ENCODE measurements around the gene AMIGO2.
"Not testable (repeated sequence)": the region's sequence is repeated elsewhere in the genome, so short reads cannot be mapped to it uniquely, and the experiment has no call there.

Gene AMIGO2

GRCh38 chr12:47079468-47079980 lies at the start of gene AMIGO2, which contains the start of gene PCED1B:
Gene AMIGO2 (minus strand): TSS chr12:47079959. CDS start chr12:47079002, 957 bp downstream.
Gene PCED1B (plus strand): TSS chr12:47079621. CDS start chr12:47235064, 155,443 bp downstream.
- peak; percentile 69 for DNase-seq (ENCODE audit: low spot score)

GRCh38 chr12:47126246-47126645 lies 46.5 kb upstream of the AMIGO2 start:
- no peak for DNase-seq (ENCODE audit: low spot score)

GRCh38 chr12:47124451-47124850 lies 44.7 kb upstream of the AMIGO2 start:
- DNase-seq (ENCODE audit: low spot score) = no peak

- no peak for DNase-seq (ENCODE audit: low spot score)
Measured at GRCh38 chr12:47123730-47124129, 44.0 kb upstream of the AMIGO2 start.

- no peak for DNase-seq (ENCODE audit: low spot score)
Measured at GRCh38 chr12:47122602-47123001, 42.8 kb upstream of the AMIGO2 start.

GRCh38 chr12:47121146-47121545 lies 41.4 kb upstream of the AMIGO2 start:
- no peak for DNase-seq (ENCODE audit: low spot score)

GRCh38 chr12:47120736-47121135 lies 41.0 kb upstream of the AMIGO2 start:
- DNase-seq (ENCODE audit: low spot score) = no peak

GRCh38 chr12:47117305-47117704 lies 37.5 kb upstream of the AMIGO2 start:
- DNase-seq (ENCODE audit: low spot score) = not testable (repeated sequence)

GRCh38 chr12:47114481-47114892 lies 34.7 kb upstream of the AMIGO2 start:
- DNase-seq (ENCODE audit: low spot score) = no peak

- DNase-seq (ENCODE audit: low spot score) = no peak
Measured at GRCh38 chr12:47112679-47113078, 32.9 kb upstream of the AMIGO2 start.

- DNase-seq (ENCODE audit: low spot score) = no peak
Measured at GRCh38 chr12:47111854-47112253, 32.1 kb upstream of the AMIGO2 start.

GRCh38 chr12:47111392-47111778 lies 31.6 kb upstream of the AMIGO2 start:
- DNase-seq (ENCODE audit: low spot score) = no peak

- no peak for DNase-seq (ENCODE audit: low spot score)
Measured at GRCh38 chr12:47110718-47111391, 31.1 kb upstream of the AMIGO2 start.

GRCh38 chr12:47110011-47110541 lies 30.3 kb upstream of the AMIGO2 start:
- no peak for DNase-seq (ENCODE audit: low spot score)

- no peak for DNase-seq (ENCODE audit: low spot score)
Measured at GRCh38 chr12:47107926-47108325, 28.2 kb upstream of the AMIGO2 start.

- no peak for DNase-seq (ENCODE audit: low spot score)
Measured at GRCh38 chr12:47107446-47107845, 27.7 kb upstream of the AMIGO2 start.

- no peak for DNase-seq (ENCODE audit: low spot score)
Measured at GRCh38 chr12:47105914-47106674, 26.3 kb upstream of the AMIGO2 start.

GRCh38 chr12:47102845-47103651 lies 23.3 kb upstream of the AMIGO2 start:
- no peak for DNase-seq (ENCODE audit: low spot score)

GRCh38 chr12:47102406-47102805 lies 22.6 kb upstream of the AMIGO2 start:
- no peak for DNase-seq (ENCODE audit: low spot score)

GRCh38 chr12:47100160-47100559 lies 20.4 kb upstream of the AMIGO2 start:
- no peak for DNase-seq (ENCODE audit: low spot score)

- no peak for DNase-seq (ENCODE audit: low spot score)
Measured at GRCh38 chr12:47099610-47100009, 19.9 kb upstream of the AMIGO2 start.

GRCh38 chr12:47098099-47098498 lies 18.3 kb upstream of the AMIGO2 start:
- no peak for DNase-seq (ENCODE audit: low spot score)
